ENCODE results near the gene GALNT14. TPM values are rescaled to one million over a fixed set of nuclear protein-coding genes. Genes with fewer than 3 reads are reported as not detected.

Gene GALNT14
- total RNA-seq, 4 donors from 2014 or later: 3.2 to 6.6 (median 4.7) TPM

DNA sequence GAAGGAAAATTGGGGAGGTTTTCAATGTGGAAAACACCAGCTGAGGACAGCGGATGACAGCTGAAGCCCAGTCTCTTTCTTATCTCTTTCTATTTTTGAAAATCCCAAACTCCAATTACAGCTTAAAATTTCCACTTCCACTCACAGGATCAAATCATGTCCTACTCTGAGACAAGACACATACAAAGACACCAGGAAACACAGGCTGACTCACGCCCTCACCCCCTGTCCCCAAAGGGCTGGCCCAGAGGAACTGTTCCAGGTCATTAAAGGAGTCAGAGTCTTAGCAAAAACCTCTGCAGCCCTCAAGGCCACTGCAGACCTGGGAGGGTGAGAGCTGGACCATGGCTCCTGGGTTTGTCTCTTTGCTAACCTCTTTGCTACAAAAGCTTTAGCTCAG is 187.9 kb downstream of the GALNT14 start:
- 93% methylated on average over 2 of the region's 2 CpGs for WGBS
- no peaks in the 10 kb centered on the region for H3K36me3 ChIP-seq

DNA sequence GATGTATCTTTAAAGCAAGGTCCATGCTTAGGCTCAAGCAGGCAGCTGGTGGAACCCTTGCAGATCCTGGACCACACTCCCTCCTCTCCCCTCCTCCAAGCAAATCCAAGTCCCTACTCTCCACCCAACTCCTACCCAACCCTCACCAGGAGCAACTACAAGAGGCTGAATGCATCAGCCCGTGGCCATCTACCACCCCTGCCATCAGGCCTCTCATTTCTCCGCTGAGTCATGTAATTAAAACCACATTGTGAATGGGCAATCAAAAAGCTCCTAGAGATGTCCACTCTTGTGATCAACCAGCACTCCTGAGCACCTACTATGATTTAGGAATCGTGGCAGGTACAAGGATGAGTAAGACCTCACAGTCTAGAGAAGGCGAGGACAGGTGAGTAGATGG is 188.8 kb downstream of the GALNT14 start:
- 76% methylated on average over 4 of the region's 4 CpGs for WGBS
- TF ChIP-seq EP300 (IDR thresholded peaks at IDR 0.05) (no peak), POLR2A (IDR thresholded peaks at IDR 0.05) (no peak), POLR2AphosphoS5 (IDR thresholded peaks at IDR 0.05) (no peak)
- TF ChIP-seq, protein P1, sequence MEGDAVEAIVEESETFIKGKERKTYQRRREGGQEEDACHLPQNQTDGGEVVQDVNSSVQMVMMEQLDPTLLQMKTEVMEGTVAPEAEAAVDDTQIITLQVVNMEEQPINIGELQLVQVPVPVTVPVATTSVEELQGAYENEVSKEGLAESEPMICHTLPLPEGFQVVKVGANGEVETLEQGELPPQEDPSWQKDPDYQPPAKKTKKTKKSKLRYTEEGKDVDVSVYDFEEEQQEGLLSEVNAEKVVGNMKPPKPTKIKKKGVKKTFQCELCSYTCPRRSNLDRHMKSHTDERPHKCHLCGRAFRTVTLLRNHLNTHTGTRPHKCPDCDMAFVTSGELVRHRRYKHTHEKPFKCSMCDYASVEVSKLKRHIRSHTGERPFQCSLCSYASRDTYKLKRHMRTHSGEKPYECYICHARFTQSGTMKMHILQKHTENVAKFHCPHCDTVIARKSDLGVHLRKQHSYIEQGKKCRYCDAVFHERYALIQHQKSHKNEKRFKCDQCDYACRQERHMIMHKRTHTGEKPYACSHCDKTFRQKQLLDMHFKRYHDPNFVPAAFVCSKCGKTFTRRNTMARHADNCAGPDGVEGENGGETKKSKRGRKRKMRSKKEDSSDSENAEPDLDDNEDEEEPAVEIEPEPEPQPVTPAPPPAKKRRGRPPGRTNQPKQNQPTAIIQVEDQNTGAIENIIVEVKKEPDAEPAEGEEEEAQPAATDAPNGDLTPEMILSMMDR (IDR thresholded peaks at IDR 0.05): no peak

More for the DNA sequence above, 187.9 kb downstream of the GALNT14 start:
- Histone ChIP-seq H3K27ac (no peak overlapping the region), H3K4me3 (no peak overlapping the region), H3K27me3 (no peaks in the 10 kb centered on the region), H3K4me1 (no peaks in the 10 kb centered on the region), H3K9me3 (no peaks in the 10 kb centered on the region)
- TF ChIP-seq EP300 (IDR thresholded peaks at IDR 0.05) (no peak), POLR2A (IDR thresholded peaks at IDR 0.05) (no peak), POLR2AphosphoS5 (IDR thresholded peaks at IDR 0.05) (no peak)
- TF ChIP-seq, protein P1 (IDR thresholded peaks at IDR 0.05): no peak
- no peak for DNase-seq (ENCODE audit: low spot score in 2 of 2)

DNA sequence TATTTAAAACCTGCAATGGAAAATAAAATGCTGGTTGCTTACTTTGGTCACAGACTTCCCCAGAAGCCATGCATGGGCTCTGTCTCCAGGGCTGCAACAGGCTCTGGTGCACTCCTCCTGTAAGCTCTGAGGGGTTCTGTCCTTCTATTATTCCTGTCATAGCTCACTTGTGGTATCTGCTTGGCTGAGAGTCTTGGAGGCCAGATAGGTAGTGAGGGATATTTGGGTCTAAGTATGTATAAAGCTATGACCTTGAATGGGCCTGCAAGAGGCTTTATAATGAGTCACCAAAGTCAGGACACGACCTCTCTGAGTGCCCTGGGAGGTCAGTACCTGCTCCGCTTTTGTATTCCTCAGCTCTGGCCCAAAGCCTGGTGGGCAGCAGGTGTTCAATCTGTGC is 189.4 kb downstream of the GALNT14 start:
- WGBS: 83% methylated on average over 2 of the region's 2 CpGs
- Histone ChIP-seq H3K27me3 (no peaks in the 10 kb centered on the region), H3K27ac (no peak overlapping the region), H3K4me3 (no peak overlapping the region), H3K36me3 (no peaks in the 10 kb centered on the region), H3K4me1 (no peaks in the 10 kb centered on the region), H3K9me3 (no peaks in the 10 kb centered on the region)
- TF ChIP-seq, protein P1 (IDR thresholded peaks at IDR 0.05): no peak
- no peak for TF ChIP-seq POLR2AphosphoS5 (IDR thresholded peaks at IDR 0.05)
- TF ChIP-seq POLR2A (IDR thresholded peaks at IDR 0.05): no peak
- TF ChIP-seq EP300 (IDR thresholded peaks at IDR 0.05): no peak
- no peak for DNase-seq (ENCODE audit: low spot score in 2 of 2)

More for the DNA sequence above, 188.8 kb downstream of the GALNT14 start:
- H3K36me3 ChIP-seq: no peaks in the 10 kb centered on the region
- no peaks in the 10 kb centered on the region for H3K4me1 ChIP-seq
- no peak for DNase-seq (ENCODE audit: low spot score in 2 of 2)
- no peaks in the 10 kb centered on the region for H3K27me3 ChIP-seq
- H3K27ac ChIP-seq: no peak overlapping the region
- no peak overlapping the region for H3K4me3 ChIP-seq
- H3K9me3 ChIP-seq: no peaks in the 10 kb centered on the region

DNA sequence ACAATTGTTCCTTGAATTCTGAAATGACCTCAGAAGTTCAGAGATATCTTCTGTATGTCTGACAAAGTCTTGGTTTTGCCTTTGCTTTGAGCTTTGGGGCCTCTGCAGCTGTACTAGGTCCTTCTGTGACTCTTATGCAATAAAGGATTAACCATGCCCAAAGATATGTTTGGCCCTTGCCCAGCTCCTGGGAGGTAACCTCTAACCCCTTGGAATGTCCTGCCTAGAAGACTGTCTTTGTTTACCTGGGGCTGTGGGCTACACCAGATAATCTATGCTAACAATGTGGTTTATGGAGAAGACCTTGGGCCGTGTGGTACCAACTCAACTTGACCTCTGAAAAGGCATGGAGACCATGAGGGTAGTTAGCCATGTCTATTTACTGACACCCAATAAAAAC is 190.1 kb downstream of the GALNT14 start:
- Histone ChIP-seq H3K36me3 (no peaks in the 10 kb centered on the region), H3K4me1 (no peaks in the 10 kb centered on the region), H3K27me3 (no peaks in the 10 kb centered on the region), H3K4me3 (no peak overlapping the region), H3K27ac (no peak overlapping the region), H3K9me3 (no peaks in the 10 kb centered on the region)
- WGBS: 100% methylated on average over 1 of the region's 1 CpG
- TF ChIP-seq POLR2AphosphoS5 (IDR thresholded peaks at IDR 0.05) (no peak), POLR2A (IDR thresholded peaks at IDR 0.05) (no peak), EP300 (IDR thresholded peaks at IDR 0.05) (no peak)
- TF ChIP-seq, protein P1 (IDR thresholded peaks at IDR 0.05): no peak
- DNase-seq (ENCODE audit: low spot score in 2 of 2): no peak

DNA sequence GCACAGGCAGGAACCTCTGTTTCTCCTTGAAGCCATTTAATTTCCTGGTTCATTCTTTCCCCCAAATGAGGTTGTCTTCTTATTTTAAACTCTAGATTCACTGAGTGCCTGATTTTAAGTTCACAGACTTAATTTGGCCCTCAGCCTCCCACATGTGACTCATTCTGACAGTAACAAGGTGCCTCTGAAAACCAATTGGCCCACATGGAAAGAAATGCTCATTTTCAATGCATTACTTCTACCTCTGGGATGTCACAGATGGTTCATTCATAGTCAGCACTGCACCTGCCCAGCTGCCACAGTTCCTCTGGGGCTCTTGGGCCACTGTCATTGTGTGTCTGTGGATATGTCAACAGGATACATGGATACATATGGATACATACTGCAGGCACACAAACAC is 190.6 kb downstream of the GALNT14 start:
- DNase-seq (ENCODE audit: low spot score in 2 of 2): no peak
- no peak for TF ChIP-seq EP300 (IDR thresholded peaks at IDR 0.05)
- TF ChIP-seq, protein P1 (IDR thresholded peaks at IDR 0.05): no peak
- no peak for TF ChIP-seq POLR2A (IDR thresholded peaks at IDR 0.05)
- TF ChIP-seq POLR2AphosphoS5 (IDR thresholded peaks at IDR 0.05): no peak
- no peaks in the 10 kb centered on the region for H3K4me1 ChIP-seq

More for the DNA sequence above, 190.6 kb downstream of the GALNT14 start:
- H3K9me3 ChIP-seq: no peaks in the 10 kb centered on the region
- H3K27ac ChIP-seq: no peak overlapping the region
- no peaks in the 10 kb centered on the region for H3K27me3 ChIP-seq
- no peak overlapping the region for H3K4me3 ChIP-seq
- no peaks in the 10 kb centered on the region for H3K36me3 ChIP-seq

Measured in suprapubic skin (tissue), 4 donors.